Choroid plexus epithelial cell (primary cell): ENCODE results near the gene AKNA.
A peak's percentile ranks its signal among the peaks of the same experiment; 100 is the strongest.

ENCODE experiments used
- DNase-seq: peaks from one replicate; pipeline ENCODE4 v3.0.0-alpha.2; 2010; ENCODE audit warnings: low read depth
- H3K4me3 ChIP-seq: 2 replicates; pipeline ENCODE4 v1.5.1; 2011; ENCODE audit warnings: low read depth, mild to moderate bottlenecking, control low read depth, low read length, moderate library complexity
- CTCF ChIP-seq: conservative IDR thresholded peaks from 2 replicates; pipeline ENCODE4 v1.5.1; 2011; ENCODE audit warnings: low read depth, mild to moderate bottlenecking, control low read depth, inconsistent platforms, low read length, moderate library complexity

Gene AKNA

GRCh38 chr9:114397848-114398605, 10.2 kb upstream of the AKNA start:
- H3K4me3 ChIP-seq: peak overlapping the region; percentile 66

GRCh38 chr9:114397219-114397847, 9.6 kb upstream of the AKNA start:
- peak overlapping the region; percentile 66 for H3K4me3 ChIP-seq
- DNase-seq: no peak
- TF ChIP-seq CTCF: no peak

More at GRCh38 chr9:114397848-114398605, 10.2 kb upstream of the AKNA start:
- DNase-seq: peak; percentile 94
- TF ChIP-seq CTCF: no peak

GRCh38 chr9:114396558-114397218, 8.9 kb upstream of the AKNA start:
- peak overlapping the region; percentile 66 for H3K4me3 ChIP-seq
- no peak for TF ChIP-seq CTCF
- DNase-seq: peak; percentile 85

DNA sequence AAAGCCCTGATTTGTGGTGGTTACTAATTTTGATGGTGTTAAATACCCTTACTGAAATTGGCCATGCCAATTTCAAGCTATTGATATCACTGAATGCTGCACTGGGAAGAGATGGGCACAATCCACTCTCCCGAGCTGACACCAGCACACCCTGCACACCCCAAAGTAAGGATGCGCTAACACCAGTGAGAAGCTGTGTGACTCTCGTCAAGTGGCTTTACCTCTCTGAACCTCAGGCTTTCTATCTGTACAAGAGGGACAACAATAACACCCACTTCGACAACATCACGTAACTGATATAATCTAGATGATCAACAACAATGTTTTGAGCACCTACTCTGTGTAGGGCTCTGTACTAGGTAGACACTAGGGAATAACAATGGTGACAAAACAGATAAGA, 8.0 kb upstream of the AKNA start:
- no peak for TF ChIP-seq CTCF
- no peak for DNase-seq
- no peak overlapping the region for H3K4me3 ChIP-seq

GRCh38 chr9:114395334-114395617, 7.5 kb upstream of the AKNA start:
- no peak for DNase-seq
- no peak for TF ChIP-seq CTCF
- no peak overlapping the region for H3K4me3 ChIP-seq

GRCh38 chr9:114394523-114395333, 6.9 kb upstream of the AKNA start:
- DNase-seq: no peak
- no peak for TF ChIP-seq CTCF

More at GRCh38 chr9:114394523-114395333, 6.9 kb upstream of the AKNA start:
- no peak overlapping the region for H3K4me3 ChIP-seq
